GM21447 (cell line): ENCODE measurements around the gene BRD7.

Experiments used
- ATAC-seq: cut with Tn5 transposase; IDR thresholded peaks from one replicate; pipeline ENCODE4 v1.9.1; 2021; ENCODE audit not compliant: unreplicated experiment

The BRD7 gene

DNA sequence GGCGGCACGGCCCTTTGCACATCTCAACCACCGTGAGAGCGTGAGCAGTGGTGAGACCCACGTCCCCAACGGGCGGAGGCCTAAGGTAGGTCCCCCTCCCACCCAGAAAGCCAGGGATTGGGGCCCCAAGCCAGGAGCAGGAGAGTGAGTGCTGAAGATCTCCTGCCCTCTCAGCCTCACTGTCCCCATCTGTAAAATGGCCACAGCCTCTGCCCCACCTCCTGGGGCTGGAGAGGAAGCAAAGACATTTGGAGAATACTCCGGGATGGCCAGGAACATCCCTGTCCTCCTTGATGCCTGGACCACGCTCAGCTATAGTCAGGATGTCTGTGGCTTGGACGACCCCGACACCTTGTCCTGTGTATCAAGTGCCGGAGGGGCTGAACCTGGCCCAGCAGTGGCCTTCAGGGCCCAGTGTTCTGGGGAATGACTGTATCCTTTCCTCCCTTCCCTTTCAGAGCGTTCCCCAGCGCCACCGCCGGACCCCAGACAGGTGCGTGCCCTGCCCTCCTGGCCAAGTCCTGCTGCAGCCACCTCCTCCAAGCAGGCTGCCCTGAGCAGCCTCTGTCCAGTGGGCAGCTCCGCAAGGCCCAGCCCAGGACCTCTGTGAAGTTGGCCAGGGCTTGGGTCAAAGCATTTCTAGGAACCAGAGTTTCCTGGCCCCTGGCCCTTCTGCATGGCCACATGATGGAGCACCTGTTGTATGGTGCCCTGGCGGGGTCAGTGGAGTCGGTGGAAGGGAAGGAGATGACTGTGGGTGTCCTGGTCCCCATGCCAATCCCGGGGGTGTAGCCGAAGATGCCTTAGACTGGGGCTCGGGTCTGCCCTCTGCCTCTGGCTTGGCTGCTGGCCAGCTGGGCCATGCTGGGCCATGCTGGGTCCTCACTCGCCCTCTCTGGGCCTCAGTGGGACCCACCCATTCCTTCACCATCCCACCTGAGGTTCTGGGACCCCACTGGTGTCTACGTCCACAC is 64.0 kb downstream of the BRD7 start:
- no peak for ATAC-seq

DNA sequence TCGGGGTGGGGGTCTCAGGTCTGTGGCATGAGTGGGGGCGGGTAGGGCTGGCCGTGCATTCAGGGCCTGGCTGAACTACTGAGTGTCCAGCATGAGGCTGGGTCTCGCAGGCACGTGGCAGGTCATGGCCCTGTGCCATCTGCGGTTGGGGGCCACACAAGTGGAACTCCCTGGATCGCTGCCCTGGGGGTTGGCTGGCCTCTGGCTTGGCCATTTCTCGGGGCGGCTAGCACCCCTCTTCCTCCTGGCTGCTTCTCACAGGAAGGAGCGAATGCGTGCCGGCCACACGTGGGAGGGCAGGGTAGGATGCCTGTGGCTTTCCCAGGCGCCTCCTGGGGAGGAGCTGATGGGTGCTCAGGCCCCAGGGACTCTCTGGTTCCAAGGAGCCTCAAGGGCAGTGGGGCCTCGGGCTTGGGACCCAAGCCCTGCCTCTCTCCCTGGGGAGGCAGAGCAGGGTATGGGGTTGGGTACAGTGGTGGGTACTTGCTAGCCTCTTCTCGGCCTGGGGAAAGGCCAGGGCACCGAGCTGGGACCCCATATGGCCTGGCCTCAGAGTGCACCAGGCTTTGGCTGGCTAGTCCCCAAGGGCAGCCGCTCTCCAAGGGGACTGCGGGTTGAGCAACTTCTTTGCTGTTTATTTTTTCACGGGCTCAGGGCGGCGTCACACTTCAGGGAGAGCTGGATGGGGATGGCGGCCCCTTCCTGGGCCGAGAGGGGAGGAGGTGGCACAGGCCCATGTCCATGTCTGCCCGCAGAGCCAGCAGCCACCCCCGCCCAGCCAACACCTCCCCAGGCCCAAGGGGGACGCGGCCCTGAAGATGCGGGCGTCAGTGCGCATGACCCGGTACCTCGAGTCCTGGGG is 65.0 kb downstream of the BRD7 start:
- no peak for ATAC-seq

DNA sequence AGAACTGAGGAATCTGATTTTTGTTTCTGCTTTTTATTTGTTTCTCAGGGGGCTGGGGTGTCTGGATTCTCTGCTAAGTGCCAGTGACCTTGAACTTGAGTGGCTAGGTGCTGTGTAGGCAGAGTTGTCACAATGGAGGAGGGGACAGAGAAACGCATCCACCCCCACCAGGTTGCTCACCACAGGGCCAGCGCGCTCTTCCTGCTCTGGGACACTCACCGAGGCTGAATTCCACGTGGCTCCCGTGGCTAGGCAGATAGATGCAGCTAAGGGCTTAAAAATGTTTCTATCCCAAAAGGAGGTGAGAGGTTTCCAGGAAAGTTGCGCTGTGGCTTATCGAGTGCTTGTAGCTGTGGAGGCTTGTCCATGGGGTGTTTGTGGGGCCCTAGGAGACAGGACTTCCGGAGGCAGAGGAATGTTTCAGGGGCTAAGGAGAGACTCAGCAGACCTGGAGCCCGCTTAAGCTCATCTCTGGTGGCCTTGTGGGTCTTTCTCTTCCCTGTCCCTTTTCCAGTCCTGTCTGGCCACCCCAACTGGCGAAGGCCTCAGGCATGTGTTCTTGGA is 65.7 kb downstream of the BRD7 start:
- no peak for ATAC-seq

DNA sequence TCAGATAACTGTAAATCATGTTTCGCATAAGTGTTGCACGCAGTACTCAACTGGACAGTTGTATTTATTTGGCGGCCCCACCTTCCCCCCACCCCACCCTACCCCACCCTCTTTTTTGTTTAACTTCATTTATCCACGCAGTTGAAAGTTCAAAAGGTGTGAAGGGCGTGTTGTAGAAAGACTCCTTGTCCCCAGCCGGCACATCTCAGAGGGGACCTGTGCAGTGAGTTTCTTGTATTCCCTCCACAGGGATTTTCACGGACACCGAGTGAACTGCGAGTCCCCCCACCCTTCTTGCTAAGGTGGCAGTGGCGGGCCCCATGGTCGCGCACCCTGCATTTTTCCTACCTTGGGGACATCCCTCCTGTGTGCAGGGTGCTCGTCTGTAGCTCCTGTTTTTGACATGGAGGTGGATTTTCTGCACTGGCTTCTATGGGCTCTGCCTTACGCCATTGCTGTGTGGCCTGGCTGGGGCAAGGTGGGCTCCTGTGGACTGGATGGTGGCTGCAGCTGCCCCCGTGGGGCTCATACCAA is 66.2 kb downstream of the BRD7 start:
- no peak for ATAC-seq

DNA sequence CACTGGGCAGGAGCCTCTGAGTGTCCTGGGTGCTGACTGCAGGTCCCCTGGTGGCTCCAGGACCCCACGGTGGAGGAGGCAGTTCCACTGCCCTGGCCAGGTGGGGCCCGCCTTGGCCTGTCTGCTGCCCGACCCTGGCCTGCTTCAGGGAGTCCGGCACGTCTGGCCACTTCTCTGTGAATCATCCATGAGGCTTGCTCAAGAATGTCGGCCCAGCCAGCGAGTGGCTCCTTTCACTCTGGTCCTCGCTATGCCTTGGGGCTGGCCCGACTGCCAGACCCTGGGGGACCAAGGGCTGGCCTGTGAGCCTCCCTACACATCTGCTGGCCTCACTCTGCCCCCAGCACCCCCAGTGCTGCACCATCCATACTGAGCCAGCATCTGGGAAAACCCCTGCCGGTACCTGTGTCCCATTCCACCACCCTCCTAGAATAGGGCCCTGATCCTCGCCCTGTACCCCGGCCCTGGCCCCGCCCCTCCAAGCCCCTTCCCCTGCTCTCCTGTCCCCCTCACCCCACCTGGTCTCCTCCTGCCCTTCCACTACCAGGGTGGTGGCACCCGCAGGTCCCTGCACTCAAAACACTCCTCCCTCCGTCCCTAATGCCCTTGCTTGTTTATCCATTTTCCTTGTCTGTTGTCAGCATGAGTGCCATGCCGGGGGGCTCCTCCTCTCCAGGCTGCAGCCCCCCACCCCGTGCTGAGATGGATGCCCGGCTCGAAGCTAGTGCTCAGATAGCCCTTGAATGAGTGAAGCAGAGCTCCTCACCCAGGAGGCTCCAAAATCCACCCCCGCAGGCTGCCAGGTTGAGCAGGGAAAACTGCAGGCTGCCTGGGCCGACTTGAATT is 66.9 kb downstream of the BRD7 start:
- ATAC-seq, result no peak

DNA sequence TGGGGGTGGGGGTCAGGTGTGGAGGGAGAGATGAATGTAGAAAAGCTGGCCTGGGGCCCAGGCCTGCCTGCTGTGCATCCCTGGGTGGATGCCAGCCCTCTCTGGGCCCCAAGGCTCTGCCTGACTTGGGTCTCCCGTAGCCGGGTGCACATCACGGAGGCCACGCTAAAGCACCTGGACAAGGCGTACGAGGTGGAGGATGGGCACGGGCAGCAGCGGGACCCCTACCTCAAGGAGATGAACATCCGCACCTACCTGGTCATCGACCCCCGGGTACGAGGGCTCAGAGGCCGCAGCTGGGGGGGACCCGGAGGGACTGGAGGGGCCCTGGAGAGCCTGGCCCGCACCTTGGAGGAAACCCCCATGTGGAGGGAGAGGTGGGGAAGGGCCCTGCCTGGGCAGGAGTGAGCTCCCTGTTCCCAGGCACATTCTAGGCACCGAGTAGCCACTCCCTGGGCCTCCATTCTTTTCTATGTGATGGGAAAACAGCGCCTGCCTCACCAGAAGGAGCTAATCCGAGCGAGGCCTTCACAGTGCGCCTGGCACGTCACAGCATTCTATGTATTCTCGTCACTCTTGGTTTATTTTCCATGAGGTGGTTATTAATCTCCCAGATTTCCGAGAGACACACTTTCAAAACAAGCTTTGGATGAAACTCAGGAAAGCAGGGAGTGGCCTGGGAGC is 67.7 kb downstream of the BRD7 start:
- no peak for ATAC-seq

DNA sequence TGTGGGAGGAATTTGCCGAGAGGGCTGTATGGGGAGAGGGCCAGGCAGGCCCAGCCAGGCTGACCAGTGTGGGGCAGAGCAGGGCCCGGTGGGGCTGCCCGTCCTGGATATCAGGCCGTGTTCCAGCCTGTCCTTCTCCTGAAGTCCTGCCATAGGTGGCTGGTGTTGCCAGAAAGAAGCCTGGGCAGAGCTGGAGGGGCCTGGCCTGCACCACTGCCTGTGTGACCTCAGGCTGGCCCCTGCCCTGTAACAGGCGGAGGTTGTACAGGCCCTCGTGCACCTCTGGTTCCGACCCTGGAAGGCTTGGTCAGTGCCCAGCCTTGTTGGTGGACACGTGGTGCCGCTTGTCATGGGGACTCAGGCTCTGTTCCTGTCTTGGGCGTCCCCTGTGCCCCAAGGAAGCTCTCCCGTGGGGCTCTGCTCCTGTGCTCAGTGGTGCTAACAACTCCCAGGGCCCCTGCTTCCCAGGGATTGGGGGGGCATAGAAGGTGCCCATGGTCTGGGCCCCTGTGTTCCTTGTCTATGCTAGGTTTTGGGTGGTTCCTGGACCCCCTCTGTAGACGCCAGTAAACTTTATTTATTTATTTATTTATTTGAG is 69.2 kb downstream of the BRD7 start:
- no peak for ATAC-seq

DNA sequence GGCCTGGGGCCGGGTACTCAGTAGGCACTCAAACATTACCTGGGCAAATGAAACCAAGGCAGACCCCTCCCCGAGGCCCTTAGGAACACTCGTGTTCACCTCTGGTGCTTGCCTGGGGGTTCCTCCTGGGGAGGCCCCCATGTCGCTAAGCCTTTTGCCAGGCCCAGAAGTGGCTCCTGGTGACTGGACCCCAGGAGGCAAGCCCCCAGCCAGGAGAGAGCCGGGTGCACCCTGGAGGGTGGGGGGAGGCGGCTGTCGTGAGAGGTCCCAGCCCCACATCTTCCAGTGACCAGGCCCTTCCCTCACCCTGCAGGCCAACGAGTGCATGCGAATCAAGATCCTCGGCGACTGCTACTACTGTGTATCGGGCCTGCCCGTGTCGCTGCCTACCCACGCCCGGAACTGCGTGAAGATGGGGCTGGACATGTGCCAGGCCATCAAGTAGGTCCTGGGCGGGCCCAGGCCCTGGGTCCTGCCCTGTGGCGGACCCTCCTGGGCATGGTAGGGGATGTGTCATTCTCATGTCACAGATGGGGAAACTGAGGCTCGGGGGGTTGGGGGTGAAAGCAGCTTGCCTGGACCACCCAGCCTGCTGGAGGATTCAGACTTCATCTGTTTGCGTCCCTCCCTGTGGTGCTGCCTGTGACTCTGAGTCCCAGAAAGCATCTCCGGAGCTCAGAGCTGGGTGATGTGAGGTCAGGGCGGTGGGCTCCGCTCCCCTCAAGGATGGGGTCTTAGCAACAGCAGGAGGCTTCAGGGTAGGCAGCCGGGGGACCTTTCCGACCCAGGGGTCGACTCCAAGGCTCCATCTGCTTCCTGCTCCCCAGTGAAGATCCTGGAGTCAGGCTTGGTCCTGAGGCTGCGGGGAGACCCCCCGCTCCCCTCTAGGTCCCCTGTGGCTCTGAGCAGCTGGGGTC is 69.9 kb downstream of the BRD7 start:
- no peak for ATAC-seq

DNA sequence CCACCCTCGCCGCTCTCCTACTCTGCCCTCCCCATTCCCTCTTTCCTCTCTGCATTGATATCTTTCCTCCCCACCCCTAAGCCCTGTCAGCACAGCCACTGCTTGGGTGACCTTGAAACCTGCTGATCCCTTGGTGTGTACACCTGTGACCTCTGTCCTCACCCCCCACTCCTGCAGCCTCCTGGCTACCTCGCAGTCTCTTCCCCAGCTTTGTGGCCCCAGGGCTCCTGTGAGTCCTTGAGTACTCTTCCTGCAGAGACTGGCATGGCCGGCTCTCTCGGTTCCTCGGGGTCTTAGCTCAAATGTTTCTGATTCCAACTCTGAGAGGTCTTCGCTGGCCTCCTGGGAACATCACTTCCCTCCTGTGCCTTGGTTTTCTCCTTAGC is 70.7 kb downstream of the BRD7 start:
- ATAC-seq, result no peak

DNA sequence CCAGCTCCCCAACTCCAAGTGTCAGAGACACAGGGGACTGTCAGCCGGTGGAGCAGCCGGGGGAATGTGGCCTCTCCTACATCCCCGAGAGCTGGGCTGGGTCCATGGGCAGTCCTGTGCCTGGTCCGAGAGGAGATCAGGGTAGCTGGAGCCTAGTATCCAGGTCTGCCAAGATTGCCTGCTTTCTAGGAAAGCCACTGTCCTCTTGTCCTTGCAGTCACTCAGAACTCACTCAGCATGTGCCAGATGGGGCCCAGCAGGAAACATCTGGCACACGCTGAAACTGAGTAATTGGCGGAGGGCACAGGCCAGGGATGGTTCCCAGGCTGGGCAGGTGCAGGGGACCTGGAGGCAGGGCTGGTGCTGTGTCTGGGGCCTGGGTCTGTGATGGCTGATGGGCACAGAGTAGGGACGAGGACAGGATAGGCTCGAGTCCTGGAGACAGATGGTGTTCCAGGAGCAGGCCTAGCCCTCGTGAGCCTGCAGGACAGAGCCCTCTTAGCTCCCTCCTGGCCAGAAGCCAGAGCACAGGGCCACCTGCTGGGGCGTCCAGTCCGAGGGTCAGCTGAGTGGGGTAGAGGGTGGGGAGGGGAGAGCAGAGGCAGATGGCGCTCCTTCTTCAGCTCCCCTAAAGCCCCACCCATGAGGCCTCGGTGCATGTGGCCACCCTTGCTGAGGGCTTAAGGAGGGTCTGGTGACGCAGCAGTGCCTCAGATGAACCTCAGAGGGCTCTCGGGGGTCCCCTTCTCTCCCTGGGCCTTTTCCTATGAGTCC is 71.3 kb downstream of the BRD7 start:
- no peak for ATAC-seq

DNA sequence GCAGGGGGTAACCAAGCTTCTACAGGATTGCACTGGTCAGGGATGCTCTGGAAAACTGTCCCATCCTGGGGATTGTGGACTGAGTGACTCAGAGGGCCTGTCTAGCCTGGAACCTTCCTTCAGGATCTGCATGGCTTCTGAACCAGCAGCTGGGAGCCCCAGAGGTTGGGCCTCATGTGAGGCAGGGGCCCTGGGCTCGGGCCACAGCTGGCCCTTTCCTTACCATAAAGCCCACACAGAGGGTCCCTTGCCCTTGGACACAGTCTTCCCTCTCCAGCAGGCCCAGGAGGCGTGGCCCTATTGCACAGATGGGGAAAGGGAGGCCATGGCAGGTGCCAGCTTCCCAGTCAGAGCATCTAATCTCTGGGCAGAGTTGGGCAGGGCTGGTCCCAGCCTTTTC is 72.0 kb downstream of the BRD7 start:
- ATAC-seq, result no peak

DNA sequence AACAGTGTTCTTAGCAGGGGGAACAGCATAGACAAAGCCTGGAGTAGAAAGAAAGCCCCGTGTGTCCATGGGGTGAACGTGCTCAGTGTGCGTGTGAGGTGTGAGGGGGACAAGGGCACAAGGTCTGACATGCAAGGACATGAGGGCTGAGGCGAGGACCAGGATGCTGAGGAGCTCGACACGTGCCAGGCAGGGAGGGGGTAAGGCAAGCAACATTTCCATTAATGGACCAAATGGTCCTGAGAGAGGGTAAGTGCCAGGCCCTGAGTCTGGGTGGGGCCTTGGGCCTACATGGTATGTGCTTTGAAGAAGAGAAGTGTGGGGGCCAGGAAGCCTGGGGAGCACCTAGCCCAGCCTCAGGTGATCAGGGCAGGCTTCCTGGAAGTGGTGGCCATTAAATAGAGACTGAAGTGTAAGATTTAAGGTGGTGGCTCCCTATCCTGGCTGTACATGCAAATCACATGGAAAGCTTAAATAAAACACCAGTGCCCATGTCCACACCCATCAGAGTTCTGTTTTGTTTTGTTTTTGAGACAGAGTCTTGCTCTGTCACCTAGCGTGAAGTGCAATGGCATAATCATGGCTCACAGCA is 73.2 kb downstream of the BRD7 start:
- no peak for ATAC-seq

DNA sequence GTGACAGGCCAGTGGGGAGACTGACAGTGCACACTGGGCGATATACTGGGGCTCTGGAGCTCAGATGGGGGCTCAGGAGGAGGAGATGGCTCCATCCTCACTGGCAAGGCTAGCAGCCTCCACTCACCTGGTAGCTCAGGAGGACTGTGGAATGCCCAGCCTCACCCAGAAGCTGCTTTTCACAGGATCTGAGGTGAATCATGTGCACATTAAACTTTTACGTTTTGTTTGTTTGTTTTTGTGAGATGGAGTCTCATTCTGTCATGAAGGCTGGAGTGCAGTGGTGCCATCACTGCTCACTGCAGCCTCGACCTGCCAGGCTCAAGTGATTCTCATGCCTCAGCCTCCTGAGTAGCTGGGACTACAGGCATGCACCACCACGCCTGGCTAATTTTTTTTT is 73.8 kb downstream of the BRD7 start:
- no peak for ATAC-seq

DNA sequence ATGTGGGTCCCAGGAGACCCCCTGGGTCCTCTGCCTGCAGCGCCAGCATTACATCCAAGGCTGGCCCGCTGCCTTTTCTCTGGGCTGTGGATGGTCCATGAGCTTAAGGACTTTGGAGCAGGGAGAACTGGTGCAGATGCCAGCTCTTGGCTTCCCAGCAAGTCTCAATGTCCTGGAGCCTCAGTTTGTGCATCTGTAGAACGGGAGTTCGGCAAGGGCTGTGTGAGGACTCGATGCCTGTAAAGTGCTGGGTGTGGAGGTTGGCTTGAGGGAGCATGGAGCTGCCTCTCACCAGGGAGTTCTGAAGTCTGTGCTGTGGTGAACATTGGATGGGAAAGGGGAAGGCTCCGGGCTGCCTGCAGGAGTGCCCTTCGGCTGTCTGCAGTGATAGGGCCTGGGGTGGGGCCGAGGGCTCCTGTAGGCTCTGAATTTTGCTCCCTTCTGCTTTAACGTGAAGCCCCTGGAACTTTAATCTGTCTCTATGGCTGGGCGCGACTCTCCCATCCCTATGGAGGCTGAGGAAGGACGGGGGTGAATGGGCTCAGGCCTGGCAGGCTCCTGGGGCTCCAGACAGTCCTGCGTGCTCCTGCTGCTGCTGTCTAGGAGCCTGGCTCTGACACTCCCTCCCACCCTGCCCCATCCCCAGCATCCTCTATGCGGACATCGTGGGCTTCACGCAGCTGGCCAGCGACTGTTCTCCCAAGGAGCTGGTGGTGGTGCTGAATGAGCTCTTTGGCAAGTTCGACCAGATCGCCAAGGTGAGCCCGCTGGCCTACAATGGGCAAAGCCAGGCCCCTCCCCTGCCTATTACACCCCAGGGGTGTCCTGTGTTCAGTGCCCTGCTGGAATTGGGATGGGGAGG is 74.6 kb downstream of the BRD7 start:
- no peak for ATAC-seq

DNA sequence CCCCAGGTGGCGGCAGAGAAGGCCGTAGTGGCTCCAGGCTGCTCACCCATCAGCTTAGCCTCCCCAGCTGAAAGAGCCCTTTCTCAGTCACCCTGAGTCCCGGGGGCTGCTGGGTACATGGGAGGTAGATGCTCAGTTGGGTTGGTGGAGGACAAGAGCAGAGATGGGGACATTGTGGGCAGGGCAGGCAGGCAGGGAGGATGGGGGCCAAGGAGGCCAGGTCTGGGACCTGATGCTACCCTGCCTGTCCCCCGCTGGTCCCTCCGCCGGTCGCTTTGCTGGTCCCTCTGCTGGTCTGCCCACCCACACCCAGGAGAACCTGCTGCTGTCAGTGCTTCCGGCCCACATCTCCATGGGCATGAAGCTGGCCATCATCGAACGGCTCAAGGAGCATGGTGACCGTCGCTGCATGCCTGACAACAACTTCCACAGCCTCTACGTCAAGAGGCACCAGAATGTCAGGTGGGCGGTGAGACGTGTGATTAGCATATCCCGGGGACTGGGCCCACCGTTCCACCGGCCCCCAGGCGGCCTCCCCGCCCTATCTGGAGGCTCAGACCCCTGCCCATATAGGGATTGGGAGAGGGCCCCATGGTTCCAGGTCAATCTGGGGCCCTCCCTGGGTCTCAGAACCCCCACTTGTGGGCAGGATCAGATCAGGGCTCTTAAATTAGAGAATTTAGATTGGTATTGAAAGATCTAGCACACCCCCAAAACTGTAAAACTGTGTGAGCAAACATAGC is 75.6 kb downstream of the BRD7 start:
- ATAC-seq, result no peak

DNA sequence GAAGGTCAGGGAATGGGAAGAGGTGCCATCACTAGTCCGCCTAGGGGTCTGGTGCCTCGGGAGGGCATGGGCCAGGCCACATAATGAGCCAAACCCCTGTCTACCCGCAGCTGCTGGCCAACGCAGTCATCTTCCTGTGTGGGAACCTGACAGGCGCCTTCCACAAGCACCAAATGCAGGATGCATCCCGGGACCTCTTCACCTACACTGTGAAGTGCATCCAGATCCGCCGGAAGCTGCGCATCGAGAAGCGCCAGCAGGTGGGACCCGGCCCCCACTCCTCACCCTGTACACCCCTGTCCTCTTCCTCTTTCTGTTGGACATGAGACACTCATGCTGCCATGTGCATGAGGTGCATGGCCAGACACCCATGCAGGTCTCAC is 76.2 kb downstream of the BRD7 start:
- ATAC-seq, result no peak
